ENCODE results near the gene C11orf86. TPM values are rescaled to one million over a fixed set of nuclear protein-coding genes. Genes with fewer than 3 reads are reported as not detected.

C11orf86 gene
- total RNA-seq, 2 donors from 2014 or later = 23.0 to 31.6 TPM

- DNase-seq = no peak
- H3K27ac ChIP-seq = no peak overlapping the region
- intact Hi-C loops (cut with DNase I) = no loop called here
- H3K36me3 ChIP-seq = no peaks in the 10 kb centered on the region
- H3K4me3 ChIP-seq = no peak overlapping the region
- no peaks in the 10 kb centered on the region for H3K9me3 ChIP-seq
- H3K27me3 ChIP-seq = no peaks in the 10 kb centered on the region
- H3K4me1 ChIP-seq = no peaks in the 10 kb centered on the region
- no peak for TF ChIP-seq CTCF (IDR thresholded peaks at IDR 0.05)
- no peak overlapping the region for H3K9ac ChIP-seq (ENCODE audit: low read depth in 2 of 2, low read length in 2 of 2)
Measured at GRCh38 chr11:66973956-66974580, 1.0 kb upstream of the C11orf86 start.

GRCh38 chr11:66975405-66976027, 412 bp downstream of the C11orf86 start:
- Histone ChIP-seq H3K27me3 (no peaks in the 10 kb centered on the region), H3K36me3 (no peaks in the 10 kb centered on the region), H3K9ac (ENCODE audit: low read depth in 2 of 2, low read length in 2 of 2) (peak overlapping the region in 1 of 2 donors; percentile 42), H3K9me3 (no peaks in the 10 kb centered on the region), H3K27ac (peak overlapping the region; percentile 32), H3K4me1 (no peaks in the 10 kb centered on the region), H3K4me3 (peak overlapping the region; percentile 11)
- no peak for TF ChIP-seq CTCF (IDR thresholded peaks at IDR 0.05)
- no peak for DNase-seq
- intact Hi-C loops (cut with DNase I) = no loop called here

- no peak for DNase-seq
- H3K27me3 ChIP-seq = no peaks in the 10 kb centered on the region
- H3K27ac ChIP-seq = no peak overlapping the region
- no peak overlapping the region for H3K9ac ChIP-seq (ENCODE audit: low read depth in 2 of 2, low read length in 2 of 2)
- TF ChIP-seq CTCF (IDR thresholded peaks at IDR 0.05) = peak; percentile 27
- no peaks in the 10 kb centered on the region for H3K9me3 ChIP-seq
- H3K4me3 ChIP-seq = peak overlapping the region; percentile 11
- intact Hi-C loops (cut with DNase I) = no loop called here
- no peaks in the 10 kb centered on the region for H3K4me1 ChIP-seq
- no peaks in the 10 kb centered on the region for H3K36me3 ChIP-seq
Measured at GRCh38 chr11:66976028-66976467, 944 bp downstream of the C11orf86 start.

- peaks cover 4% of the 10 kb centered on the region for H3K4me1 ChIP-seq
- no peak overlapping the region for H3K27ac ChIP-seq
- intact Hi-C loops (cut with DNase I) = no loop called here
- no peak overlapping the region for H3K4me3 ChIP-seq
- no peaks in the 10 kb centered on the region for H3K27me3 ChIP-seq
- H3K9me3 ChIP-seq = no peaks in the 10 kb centered on the region
- no peak overlapping the region for H3K9ac ChIP-seq (ENCODE audit: low read depth in 2 of 2, low read length in 2 of 2)
- DNase-seq = no peak
- H3K36me3 ChIP-seq = no peaks in the 10 kb centered on the region
- no peak for TF ChIP-seq CTCF (IDR thresholded peaks at IDR 0.05)
Measured at GRCh38 chr11:66976925-66977324, 1.8 kb downstream of the C11orf86 start.

- Histone ChIP-seq H3K9me3 (no peaks in the 10 kb centered on the region), H3K4me1 (peaks cover 9% of the 10 kb centered on the region), H3K36me3 (no peaks in the 10 kb centered on the region), H3K4me3 (no peak overlapping the region), H3K27me3 (no peaks in the 10 kb centered on the region), H3K9ac (ENCODE audit: low read depth in 2 of 2, low read length in 2 of 2) (no peak overlapping the region), H3K27ac (no peak overlapping the region)
- DNase-seq = no peak
- no peak for TF ChIP-seq CTCF (IDR thresholded peaks at IDR 0.05)
- intact Hi-C loops (cut with DNase I) = no loop called here
Measured at GRCh38 chr11:66978229-66978628, 3.1 kb downstream of the C11orf86 start.

Data from colonic mucosa (tissue), 4 donors.